T-helper 22 cell (primary cell): Measurements from ENCODE around the gene IGFN1.
"Not testable (repeated sequence)": the region's sequence is repeated elsewhere in the genome, so short reads cannot be mapped to it uniquely, and the experiment has no call there.

Experiments
- DNase-seq: peaks from one replicate; pipeline ENCODE4 v3.0.0-alpha.2; 2020; ENCODE audit warnings: low read depth

Gene IGFN1

GRCh38 chr1:201190624-201191051, at the start of gene IGFN1:
Gene IGFN1, plus strand, starts transcription at chr1:201190824. Its CDS starts 2,470 bp downstream, at chr1:201193294.
- DNase-seq, result no peak

- DNase-seq, result no peak
These were observed 49.7 kb upstream of the IGFN1 start for GRCh38 chr1:201140941-201141260.

GRCh38 chr1:201141418-201141817, 49.2 kb upstream of the IGFN1 start:
- DNase-seq, result no peak

GRCh38 chr1:201142011-201142848, 48.4 kb upstream of the IGFN1 start:
- DNase-seq, result no peak

- DNase-seq, result no peak
These were observed 47.5 kb upstream of the IGFN1 start for GRCh38 chr1:201142849-201143725.

GRCh38 chr1:201143726-201144635, 46.6 kb upstream of the IGFN1 start:
- no peak for DNase-seq

- DNase-seq, result no peak
These were observed 45.9 kb upstream of the IGFN1 start for GRCh38 chr1:201144701-201145100.

- DNase-seq, result no peak
These were observed 45.5 kb upstream of the IGFN1 start for GRCh38 chr1:201145132-201145531.

- DNase-seq, result no peak
These were observed 44.8 kb upstream of the IGFN1 start for GRCh38 chr1:201145816-201146215.

- no peak for DNase-seq
These were observed 43.8 kb upstream of the IGFN1 start for GRCh38 chr1:201146626-201147390.

- no peak for DNase-seq
These were observed 43.1 kb upstream of the IGFN1 start for GRCh38 chr1:201147396-201148015.

- DNase-seq, result no peak
These were observed 41.2 kb upstream of the IGFN1 start for GRCh38 chr1:201149400-201149799.

GRCh38 chr1:201153474-201154388, 36.9 kb upstream of the IGFN1 start:
- DNase-seq, result no peak

GRCh38 chr1:201154389-201155165, 36.0 kb upstream of the IGFN1 start, which contains the start of gene TMEM9:
Gene TMEM9, minus strand, starts transcription at chr1:201154474. Its CDS starts 551 bp downstream, at chr1:201153923.
- DNase-seq, result peak; percentile 92

GRCh38 chr1:201155354-201155753, 35.3 kb upstream of the IGFN1 start:
- no peak for DNase-seq

GRCh38 chr1:201156346-201156745, 34.3 kb upstream of the IGFN1 start:
- no peak for DNase-seq

GRCh38 chr1:201156819-201157218, 33.8 kb upstream of the IGFN1 start:
- no peak for DNase-seq

- DNase-seq, result no peak
These were observed 32.7 kb upstream of the IGFN1 start for GRCh38 chr1:201157949-201158348.

- DNase-seq, result not testable (repeated sequence)
These were observed 27.6 kb upstream of the IGFN1 start for GRCh38 chr1:201163036-201163435.
